H9 (cell line): ENCODE measurements around the gene MT3. TPM values are rescaled to one million over a fixed set of nuclear protein-coding genes. Genes with fewer than 3 reads are reported as not detected.

ENCODE experiments used
- DNase-seq: peaks from one replicate; pipeline ENCODE4 v3.0.0-alpha.2; 2017
- H2AFZ ChIP-seq: one replicate; pipeline ENCODE4 v1.6.1; 2013; ENCODE audit warnings: mild to moderate bottlenecking, low read length, control low read depth, moderate library complexity
- H2AK5ac ChIP-seq: 2 replicates; pipeline ENCODE4 v1.6.1; 2013; ENCODE audit warnings: low read length, control low read depth, mixed read lengths; ENCODE audit not compliant: insufficient read length
- H2BK120ac ChIP-seq: one replicate; pipeline ENCODE4 v1.6.1; 2013; ENCODE audit warnings: low read depth, mild to moderate bottlenecking, low read length, control low read depth, inconsistent platforms; ENCODE audit not compliant: poor library complexity, severe bottlenecking
- H2BK12ac ChIP-seq: 2 replicates; pipeline ENCODE4 v1.6.1; 2013; ENCODE audit warnings: low read length, control low read depth, mixed read lengths, low read depth; ENCODE audit not compliant: insufficient read length
- H2BK15ac ChIP-seq: 2 replicates; pipeline ENCODE4 v1.6.1; 2013; ENCODE audit warnings: low read depth, low read length, control low read depth
- H2BK20ac ChIP-seq: one replicate; pipeline ENCODE4 v1.6.1; 2013; ENCODE audit warnings: low read depth, mild to moderate bottlenecking, low read length, control low read depth, inconsistent platforms; ENCODE audit not compliant: poor library complexity, severe bottlenecking
- H2BK5ac ChIP-seq: 2 replicates; pipeline ENCODE4 v1.6.1; 2013; ENCODE audit warnings: low read length, control low read depth, mixed read lengths; ENCODE audit not compliant: insufficient read length
- H3K14ac ChIP-seq: 2 replicates; pipeline ENCODE4 v1.6.1; 2013; ENCODE audit warnings: low read length, control low read depth; ENCODE audit not compliant: insufficient read depth
- H3K18ac ChIP-seq: 2 replicates; pipeline ENCODE4 v1.6.1; 2013; ENCODE audit warnings: low read depth, mild to moderate bottlenecking, mixed read lengths, low read length, control low read depth; ENCODE audit not compliant: insufficient read length
- H3K23ac ChIP-seq: 2 replicates; pipeline ENCODE4 v1.6.1; 2013; ENCODE audit warnings: low read length, control low read depth, mixed read lengths, low read depth; ENCODE audit not compliant: insufficient read length
- H3K23me2 ChIP-seq: 2 replicates; pipeline ENCODE4 v1.6.1; 2013; ENCODE audit warnings: low read depth, mild to moderate bottlenecking, mixed read lengths, low read length, control low read depth; ENCODE audit not compliant: insufficient read length, poor library complexity, severe bottlenecking
- H3K27ac ChIP-seq: 2 replicates; pipeline ENCODE4 v1.5.1; 2013; ENCODE audit warnings: low read length, control low read depth, mixed read lengths, low read depth; ENCODE audit not compliant: insufficient read length
- H3K27me3 ChIP-seq: 2 replicates; pipeline ENCODE4 v1.6.1; 2013; ENCODE audit warnings: low read length, control low read depth, inconsistent platforms; ENCODE audit not compliant: insufficient read depth
- H3K4ac ChIP-seq: 2 replicates; pipeline ENCODE4 v1.6.1; 2013; ENCODE audit warnings: low read depth, mild to moderate bottlenecking, control low read depth, inconsistent platforms, low read length, moderate library complexity
- H3K4me1 ChIP-seq: 2 replicates; pipeline ENCODE4 v1.6.1; 2013; ENCODE audit warnings: low read length, control low read depth, inconsistent platforms; ENCODE audit not compliant: insufficient read depth
- H3K4me2 ChIP-seq: 2 replicates; pipeline ENCODE4 v1.6.1; 2013; ENCODE audit warnings: low read length, control low read depth, mixed read lengths; ENCODE audit not compliant: insufficient read length, insufficient read depth
- H3K56ac ChIP-seq: 2 replicates; pipeline ENCODE4 v1.6.1; 2013; ENCODE audit warnings: low read depth, mild to moderate bottlenecking, mixed read lengths, low read length, control low read depth; ENCODE audit not compliant: insufficient read length
- H3K79me1 ChIP-seq: 2 replicates; pipeline ENCODE4 v1.6.1; 2013; ENCODE audit warnings: low read depth, mild to moderate bottlenecking, moderate library complexity, low read length, control low read depth, inconsistent platforms; ENCODE audit not compliant: insufficient read depth, poor library complexity, severe bottlenecking
- H3K79me2 ChIP-seq: 2 replicates; pipeline ENCODE4 v1.6.1; 2013; ENCODE audit warnings: low read length, control low read depth, inconsistent platforms; ENCODE audit not compliant: insufficient read depth
- H3K9ac ChIP-seq: 2 replicates; pipeline ENCODE4 v1.6.1; 2013; ENCODE audit warnings: low read length, control low read depth, mixed read lengths; ENCODE audit not compliant: insufficient read length; ENCODE audit errors: extremely low read depth
- H3K9me3 ChIP-seq: one replicate; pipeline ENCODE4 v1.6.1; 2013; ENCODE audit warnings: low read depth, low read length, inconsistent platforms; ENCODE audit not compliant: control insufficient read depth
- H3T11ph ChIP-seq: one replicate; pipeline ENCODE4 v1.6.1; 2013; ENCODE audit warnings: mild to moderate bottlenecking, low read length, control low read depth, inconsistent platforms
- H4K20me1 ChIP-seq: one replicate; pipeline ENCODE4 v1.6.1; 2013; ENCODE audit not compliant: control insufficient read depth, insufficient read length, insufficient read depth
- H4K5ac ChIP-seq: 2 replicates; pipeline ENCODE4 v1.6.1; 2013; ENCODE audit warnings: low read depth, mild to moderate bottlenecking, mixed read lengths, low read length, control low read depth; ENCODE audit not compliant: insufficient read length
- H4K8ac ChIP-seq: replicated peaks from 2 replicates; pipeline ENCODE4 v1.6.1; 2013; ENCODE audit warnings: low read length, control low read depth, mixed read lengths, low read depth; ENCODE audit not compliant: insufficient read length
- H4K91ac ChIP-seq: 2 replicates; pipeline ENCODE4 v1.6.1; 2013; ENCODE audit warnings: low read depth, mild to moderate bottlenecking, moderate library complexity, mixed read lengths, low read length, control low read depth; ENCODE audit not compliant: insufficient read length
- H3K27ac Mint-ChIP-seq, 3 experiments: 2 replicates in 2 of 3; 3 replicates in 1 of 3; pipeline ENCODE4 v1.8.0; 2020 to 2021; ENCODE audit warnings: mixed read lengths in 3 of 3, mild to moderate bottlenecking in 1 of 3, moderate library complexity in 1 of 3
- H3K27me3 Mint-ChIP-seq: 2 replicates; pipeline ENCODE4 v1.8.0; 2021; ENCODE audit warnings: low read depth, mild to moderate bottlenecking, moderate library complexity, mixed read lengths
- H3K36me3 Mint-ChIP-seq, 3 experiments: 2 replicates in 2 of 3; 3 replicates in 1 of 3; pipeline ENCODE4 v1.8.0; 2020 to 2021; ENCODE audit warnings: low read depth in 3 of 3, mixed read lengths in 3 of 3; ENCODE audit not compliant: insufficient read depth in 1 of 3
- H3K4me1 Mint-ChIP-seq, 2 experiments: 2 replicates each; pipeline ENCODE4 v1.8.0; 2020; ENCODE audit warnings: mixed read lengths in 2 of 2
- H3K4me3 Mint-ChIP-seq, 2 experiments: 2 replicates in 1 of 2; 3 replicates in 1 of 2; pipeline ENCODE4 v1.8.0; 2020 to 2021; ENCODE audit warnings: mild to moderate bottlenecking in 2 of 2, mixed read lengths in 2 of 2, moderate library complexity in 1 of 2
- H3K9me3 Mint-ChIP-seq, 2 experiments: 2 replicates in 1 of 2; 3 replicates in 1 of 2; pipeline ENCODE4 v1.8.0; 2020; ENCODE audit warnings: mild to moderate bottlenecking in 2 of 2, mixed read lengths in 2 of 2, moderate library complexity in 1 of 2
- WGBS: extraction: QIAGEN DNeasy Blood & Tissue Kit; methylation state at CpG from one replicate; pipeline ENCODE4 v1.1.7; 2013; ENCODE audit warnings: missing lambda C conversion rate, low lambda C conversion rate, mixed read lengths; ENCODE audit not compliant: insufficient read length; ENCODE audit errors: extremely low coverage; 5-methylcytosine and 5-hydroxymethylcytosine counted together
- total RNA-seq: library from RNA; stranded (reverse); gene quantifications from 2 replicates; pipeline ENCODE4 v1.2.1, GENCODE V29; 2021
- TF ChIP-seq, protein P1 (sequence below): fragments of 200-600 bp; sonication (generic); conservative IDR thresholded peaks from 3 replicates; pipeline ENCODE4 v1.8.0; 2021; ENCODE audit warnings: antibody characterized with exemption, mild to moderate bottlenecking

MT3 gene
- total RNA-seq, 1 experiment from 2014 or later, result not detected

- TF ChIP-seq, protein P1, sequence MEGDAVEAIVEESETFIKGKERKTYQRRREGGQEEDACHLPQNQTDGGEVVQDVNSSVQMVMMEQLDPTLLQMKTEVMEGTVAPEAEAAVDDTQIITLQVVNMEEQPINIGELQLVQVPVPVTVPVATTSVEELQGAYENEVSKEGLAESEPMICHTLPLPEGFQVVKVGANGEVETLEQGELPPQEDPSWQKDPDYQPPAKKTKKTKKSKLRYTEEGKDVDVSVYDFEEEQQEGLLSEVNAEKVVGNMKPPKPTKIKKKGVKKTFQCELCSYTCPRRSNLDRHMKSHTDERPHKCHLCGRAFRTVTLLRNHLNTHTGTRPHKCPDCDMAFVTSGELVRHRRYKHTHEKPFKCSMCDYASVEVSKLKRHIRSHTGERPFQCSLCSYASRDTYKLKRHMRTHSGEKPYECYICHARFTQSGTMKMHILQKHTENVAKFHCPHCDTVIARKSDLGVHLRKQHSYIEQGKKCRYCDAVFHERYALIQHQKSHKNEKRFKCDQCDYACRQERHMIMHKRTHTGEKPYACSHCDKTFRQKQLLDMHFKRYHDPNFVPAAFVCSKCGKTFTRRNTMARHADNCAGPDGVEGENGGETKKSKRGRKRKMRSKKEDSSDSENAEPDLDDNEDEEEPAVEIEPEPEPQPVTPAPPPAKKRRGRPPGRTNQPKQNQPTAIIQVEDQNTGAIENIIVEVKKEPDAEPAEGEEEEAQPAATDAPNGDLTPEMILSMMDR, result no peak
- Histone ChIP-seq H4K20me1 (no peaks in the 10 kb centered on the region), H2AFZ (no peak overlapping the region), H2BK20ac (no peak overlapping the region), H3K27ac (no peak overlapping the region), H3K4me1 (peaks cover 2% of the 10 kb centered on the region; the same call in 1 of the 2 replicates), H2BK15ac (no peak overlapping the region), H4K91ac (no peak overlapping the region), H3K9ac (no peak overlapping the region), H3K23me2 (peaks cover 8% of the 10 kb centered on the region), H3T11ph (no peak overlapping the region), H3K23ac (no peak overlapping the region), H3K79me1 (no peaks in the 10 kb centered on the region), H2BK12ac (no peak overlapping the region), H3K14ac (no peak overlapping the region), H3K56ac (no peak overlapping the region), H2BK120ac (no peak overlapping the region), H3K4ac (no peak overlapping the region), H3K9me3 (no peaks in the 10 kb centered on the region), H3K79me2 (no peaks in the 10 kb centered on the region), H3K27me3 (peaks cover 41% of the 10 kb centered on the region; the same call in 1 of the 2 replicates), H3K18ac (no peak overlapping the region), H2BK5ac (no peak overlapping the region), H4K8ac (no peak overlapping the region), H3K4me2 (no peak overlapping the region), H4K5ac (no peak overlapping the region), H2AK5ac (no peak overlapping the region)
- Mint-ChIP-seq H3K36me3 (peaks cover 0 to 2% (median 0%) of the 10 kb centered on the region in 3 experiments; a peak in 2 of 7 replicates), H3K9me3 (peaks cover 0 to 5% of the 10 kb centered on the region in 2 experiments; a peak in 1 of 5 replicates), H3K27ac (no peak overlapping the region), H3K4me3 (no peak overlapping the region), H3K27me3 (peaks cover 80% of the 10 kb centered on the region), H3K4me1 (peaks cover 25 to 40% of the 10 kb centered on the region in 2 experiments)
- no CpG with 5 or more reads among the region's 3 CpGs for WGBS
- DNase-seq, result no peak
These were observed 26.0 kb downstream of the MT3 start for GRCh38 chr16:56615353-56615752.
